ENCODE data around the gene PRAC2. TPM values are rescaled to one million over a fixed set of nuclear protein-coding genes. Genes with fewer than 3 reads are reported as not detected.

The PRAC2 gene
- total RNA-seq, 1 donor from 2014 or later = not detected

Small RNAs within 50 kb of the gene (microRNA-seq; reads per million reads assigned to microRNA genes)
- not detected for gene MIR3185

Other genes starting within 250 kb of the PRAC2 start
- not detected for gene HOXB1, start 192.2 kb upstream of the PRAC2 start, total RNA-seq
- 4.9 TPM for gene HOXB2, start 178.1 kb upstream of the PRAC2 start, total RNA-seq
- 1.6 TPM for gene HOXB4, start 144.8 kb upstream of the PRAC2 start, total RNA-seq
- 4.2 TPM for gene HOXB3, start 132.9 kb upstream of the PRAC2 start, total RNA-seq
- gene HOXB5, start 129.4 kb upstream of the PRAC2 start, total RNA-seq = not detected
- 0.92 TPM for gene HOXB6, start 118.2 kb upstream of the PRAC2 start, total RNA-seq
- 0.22 TPM for gene HOXB7, start 112.2 kb upstream of the PRAC2 start, total RNA-seq
- gene HOXB8, start 107.9 kb upstream of the PRAC2 start, total RNA-seq = not detected
- gene HOXB9, start 96.8 kb upstream of the PRAC2 start, total RNA-seq = not detected
- not detected for gene PRAC1, start 667 bp upstream of the PRAC2 start, total RNA-seq
- gene HOXB13, start 5.6 kb downstream of the PRAC2 start, total RNA-seq = 0.05 TPM
- not detected for gene TTLL6, start 94.0 kb downstream of the PRAC2 start, total RNA-seq
- gene CALCOCO2, start 107.8 kb downstream of the PRAC2 start, total RNA-seq = 163 TPM
- gene ATP5MC1, start 169.6 kb downstream of the PRAC2 start, total RNA-seq = 283 TPM
- gene UBE2Z, start 185.2 kb downstream of the PRAC2 start, total RNA-seq = 46.1 TPM
- gene SNF8, start 221.7 kb downstream of the PRAC2 start, total RNA-seq = 76.1 TPM
- not detected for gene GIP, start 245.4 kb downstream of the PRAC2 start, total RNA-seq